NAMALWA (cell line): ENCODE results near the gene PRR7.
A peak's percentile ranks its signal among the peaks of the same experiment; 100 is the strongest.

Experiments used
- DNase-seq: peaks from one replicate; pipeline ENCODE4 v3.0.0-alpha.2; 2015; ENCODE audit warnings: low spot score

Gene PRR7

DNA sequence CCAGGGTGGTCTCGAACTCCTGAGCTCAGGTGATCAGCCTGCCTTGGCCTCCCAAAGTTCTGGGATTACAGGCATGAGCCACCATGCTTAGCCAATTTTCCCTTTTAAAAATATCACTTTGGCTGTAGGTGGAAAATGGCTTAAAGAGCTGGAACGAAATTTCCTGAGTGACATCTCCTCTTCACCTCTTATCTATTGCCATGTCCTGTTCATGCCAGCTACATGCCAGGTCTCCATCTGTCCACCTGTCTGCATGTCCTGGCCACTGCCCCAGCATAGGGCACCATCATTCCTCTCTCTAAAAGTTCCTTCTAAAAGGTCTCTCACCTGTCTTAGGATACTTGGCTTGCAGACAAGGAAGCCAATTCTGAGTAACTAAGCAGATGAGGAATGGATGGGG lies 22.9 kb upstream of the PRR7 start:
- DNase-seq, result no peak

DNA sequence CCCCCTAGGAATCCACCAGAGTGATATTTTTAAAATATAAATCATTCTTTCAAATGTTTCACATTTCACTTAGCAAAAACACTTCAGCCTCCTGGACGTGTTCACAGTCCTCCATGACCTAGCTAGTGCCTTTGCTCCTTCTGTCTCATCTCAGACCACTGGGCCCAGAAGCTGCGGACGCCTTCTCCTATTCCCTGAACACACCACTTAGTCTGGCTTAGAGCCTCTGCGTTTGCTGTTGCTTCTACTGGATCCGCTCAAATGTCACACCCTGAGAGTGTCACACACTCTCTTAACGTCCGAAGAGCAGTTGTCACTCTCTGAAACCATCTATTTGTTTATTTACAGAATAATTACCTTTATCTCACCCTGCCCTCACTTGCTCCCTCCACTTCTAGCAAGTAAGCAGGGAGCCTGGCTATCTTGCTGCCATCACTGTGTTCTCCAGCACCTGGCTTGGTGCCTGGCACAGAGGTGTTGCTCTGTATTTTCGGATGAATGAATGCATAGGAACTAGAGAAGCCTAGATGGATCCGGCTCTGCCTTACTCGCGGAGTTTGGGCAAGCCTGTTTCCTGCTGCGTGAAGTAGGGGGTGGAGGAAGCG lies 21.3 kb upstream of the PRR7 start:
- DNase-seq, result no peak

DNA sequence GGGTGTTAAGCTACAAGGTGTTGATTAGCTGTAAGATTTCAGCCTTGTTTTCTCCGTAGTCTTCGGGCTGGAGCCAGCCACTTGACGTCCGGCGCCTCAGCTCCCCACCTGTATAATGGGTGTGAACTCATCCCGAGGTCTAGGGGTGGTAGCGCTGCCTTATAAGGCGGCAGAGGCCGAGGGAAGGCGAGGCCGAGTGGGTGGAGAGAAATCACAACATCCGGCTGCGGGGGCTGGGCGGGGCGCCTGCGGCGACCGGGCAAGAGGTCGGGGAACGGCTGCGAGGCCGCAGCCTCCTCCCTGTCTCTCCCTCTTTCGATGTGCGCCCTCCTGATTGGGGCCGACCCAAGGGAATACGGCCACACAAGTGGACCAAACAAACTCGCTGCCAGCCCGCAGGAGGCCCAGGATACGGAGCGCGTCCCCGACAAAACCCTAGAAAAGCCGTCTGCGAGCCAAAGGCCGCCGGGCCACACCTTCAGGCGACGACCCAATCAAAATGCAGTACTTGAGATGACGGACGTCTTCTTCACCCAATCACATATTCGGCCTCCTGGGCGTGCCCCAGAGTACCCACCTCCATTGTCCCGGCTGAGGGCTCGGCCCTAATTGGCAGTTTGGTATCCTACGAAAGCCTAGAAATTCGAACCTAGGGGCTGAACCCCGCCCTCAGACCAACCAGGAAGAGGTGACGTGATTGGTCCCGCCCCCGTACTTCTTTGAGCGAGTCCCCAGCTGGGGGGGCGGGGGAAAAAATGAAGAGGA lies 20.6 kb upstream of the PRR7 start:
- peak; percentile 100 for DNase-seq

DNA sequence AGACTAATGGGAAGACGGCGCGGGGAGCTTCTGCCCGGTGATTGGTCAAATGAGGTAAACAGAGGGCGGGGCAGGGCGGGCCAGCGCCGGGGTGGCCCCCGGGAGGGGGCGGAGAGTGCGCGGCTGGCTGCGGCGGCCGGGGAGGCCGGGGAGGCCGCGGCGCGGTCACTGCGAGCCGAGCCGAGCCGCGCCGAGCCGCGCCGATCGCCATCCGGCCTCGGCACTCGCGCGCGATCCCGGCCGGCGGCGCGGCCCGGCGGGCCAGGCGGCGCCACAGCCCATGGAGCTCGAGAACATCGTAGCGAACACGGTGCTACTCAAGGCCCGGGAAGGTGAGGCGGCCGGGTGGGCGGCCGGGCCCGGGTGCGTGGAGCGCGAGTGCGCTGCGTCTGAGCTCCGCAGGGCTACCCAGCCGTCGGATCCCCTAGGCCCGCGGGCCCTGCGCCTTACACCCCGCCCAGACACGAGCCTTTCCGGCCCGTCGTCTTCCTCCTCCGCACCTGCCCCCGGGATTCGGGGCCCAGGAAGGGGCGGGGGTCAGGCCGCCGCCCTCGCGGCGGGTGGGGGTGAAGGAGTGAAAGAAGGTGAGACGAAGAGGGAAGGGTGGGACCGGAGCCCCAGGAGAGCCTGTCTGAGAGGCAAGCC lies 19.9 kb upstream of the PRR7 start, which contains the start of gene GRK6:
TSS of gene GRK6 (plus strand) at position 111 of the 645 bp plus-strand sequence. CDS start at position 281, 170 bp downstream.
- DNase-seq, result peak; percentile 68

DNA sequence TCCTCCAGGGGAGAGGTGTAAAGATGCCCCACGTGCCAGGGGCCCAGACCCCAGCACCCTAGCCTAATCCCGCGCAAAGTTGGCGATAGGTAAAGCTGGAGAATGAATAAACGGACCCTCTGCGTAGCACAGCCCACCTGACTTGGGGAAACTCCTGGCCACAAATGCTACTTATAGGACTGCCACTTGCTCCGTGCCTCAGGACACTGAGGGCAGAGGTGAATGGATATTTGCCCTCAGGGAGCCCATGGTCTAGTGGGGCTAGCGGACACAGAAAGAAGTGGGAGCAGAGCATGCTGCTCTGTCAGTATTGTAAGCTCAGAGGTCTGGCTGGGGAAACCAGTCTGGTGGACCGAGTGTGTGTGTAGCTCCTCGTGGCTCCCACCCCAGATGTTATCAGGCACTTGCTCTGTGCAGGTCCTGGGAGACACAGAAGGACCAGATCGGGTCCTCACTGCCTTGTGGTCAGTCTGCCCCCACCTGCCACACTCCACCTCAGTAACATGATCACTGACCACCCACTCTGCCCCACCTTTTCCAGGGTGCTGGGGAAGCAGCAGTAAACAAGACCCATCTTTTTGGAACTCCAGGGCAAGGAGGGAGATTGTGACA lies 19.3 kb upstream of the PRR7 start:
- no peak for DNase-seq

DNA sequence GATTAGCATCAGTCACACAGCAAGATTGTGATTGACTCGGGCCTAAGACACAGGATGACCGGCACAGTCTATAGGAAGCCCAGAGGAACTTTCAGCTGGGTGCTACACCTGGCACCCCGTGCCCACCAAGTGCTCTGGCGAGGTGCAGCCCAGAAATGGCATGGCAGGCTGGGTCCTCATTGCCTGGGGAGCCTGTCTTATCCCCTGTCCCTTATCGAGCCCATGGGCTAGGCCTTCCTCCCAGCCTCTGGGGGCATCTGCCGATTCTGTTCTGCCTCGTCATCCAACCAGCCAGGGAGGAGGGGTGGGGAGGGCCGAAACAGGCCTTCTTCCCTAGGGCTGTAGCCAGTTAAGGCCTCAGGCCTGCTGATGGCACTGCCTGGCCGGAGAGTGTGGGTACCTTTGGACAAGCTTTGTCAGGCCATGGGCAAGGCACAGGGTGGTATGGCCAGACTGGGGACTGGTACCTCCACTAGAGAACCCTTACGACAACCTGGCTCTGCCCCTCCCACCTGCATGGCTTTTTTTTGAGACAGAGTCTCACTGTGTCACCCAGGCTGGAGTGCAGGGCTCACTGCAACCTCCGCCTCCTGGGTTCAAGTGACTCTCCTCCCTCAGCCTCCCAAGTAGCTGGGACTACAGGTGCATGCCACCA lies 18.6 kb upstream of the PRR7 start:
- DNase-seq, result no peak

DNA sequence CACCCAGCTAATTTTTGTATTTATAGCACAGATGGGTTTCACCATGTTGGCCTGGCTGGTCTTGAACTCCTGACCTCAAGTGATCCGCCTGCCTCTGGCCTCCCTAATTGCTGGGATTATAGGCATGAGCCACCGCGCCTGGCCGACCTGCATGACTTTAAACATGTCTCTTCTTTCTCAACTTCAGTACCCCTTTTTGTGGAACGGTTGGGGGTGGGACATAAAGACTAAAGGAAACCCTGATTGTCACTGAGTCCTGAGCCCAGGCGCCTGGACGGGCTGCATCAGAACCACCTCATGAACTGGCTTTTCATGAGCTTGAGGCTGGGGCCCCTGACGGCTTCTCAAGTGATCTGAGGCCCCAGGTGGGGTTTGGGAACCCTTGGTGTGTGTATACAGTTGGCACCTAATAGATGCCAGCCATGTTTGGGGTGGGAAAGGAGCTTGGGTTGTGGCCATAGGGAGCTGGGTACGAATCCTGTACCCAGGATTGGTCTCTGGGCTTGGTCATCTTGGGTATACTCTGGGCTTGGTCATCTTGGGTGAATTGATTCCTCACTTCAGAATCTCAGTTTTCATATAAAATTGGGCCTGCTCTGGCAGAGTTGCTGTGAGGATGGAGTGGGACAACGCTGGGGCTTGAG lies 17.9 kb upstream of the PRR7 start:
- DNase-seq, result no peak

DNA sequence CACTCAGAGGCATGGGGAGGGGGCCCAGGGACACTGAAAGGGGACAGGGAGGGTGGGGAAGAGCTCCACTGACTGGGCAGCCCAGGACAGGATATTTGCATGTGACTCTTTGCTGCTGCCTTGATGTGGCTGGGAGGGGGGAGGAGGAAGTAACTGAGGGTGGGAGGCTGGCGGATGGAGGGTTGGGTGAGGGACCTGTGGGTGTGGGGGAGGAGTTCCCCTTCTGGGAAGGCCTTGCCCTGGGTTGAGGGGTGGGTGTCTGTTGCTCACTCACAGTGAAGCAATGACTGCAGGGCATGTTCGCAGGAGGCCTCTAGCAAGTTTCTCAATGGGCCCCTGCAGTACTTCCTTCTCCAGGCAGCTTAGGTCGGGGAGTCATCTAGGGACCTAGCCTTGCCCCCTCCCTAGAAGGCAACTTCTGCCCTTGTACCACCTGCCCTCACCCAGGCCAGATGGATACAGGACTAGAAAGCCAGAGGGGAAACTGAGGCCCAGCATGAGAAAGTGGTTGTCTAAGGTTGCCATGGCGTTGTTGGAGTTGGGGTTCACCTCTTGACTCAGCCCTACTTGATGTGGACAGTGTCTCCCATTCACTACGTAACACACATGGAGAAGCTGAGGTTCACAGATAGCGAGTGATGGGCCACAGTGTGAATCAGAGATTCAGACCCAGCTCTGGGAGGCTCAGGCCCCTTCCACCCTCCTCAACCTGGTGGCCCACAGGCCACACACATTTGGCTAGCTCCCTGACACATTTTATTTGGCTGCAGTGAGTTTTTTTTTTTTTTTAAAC lies 17.2 kb upstream of the PRR7 start:
- DNase-seq, result peak; percentile 74

DNA sequence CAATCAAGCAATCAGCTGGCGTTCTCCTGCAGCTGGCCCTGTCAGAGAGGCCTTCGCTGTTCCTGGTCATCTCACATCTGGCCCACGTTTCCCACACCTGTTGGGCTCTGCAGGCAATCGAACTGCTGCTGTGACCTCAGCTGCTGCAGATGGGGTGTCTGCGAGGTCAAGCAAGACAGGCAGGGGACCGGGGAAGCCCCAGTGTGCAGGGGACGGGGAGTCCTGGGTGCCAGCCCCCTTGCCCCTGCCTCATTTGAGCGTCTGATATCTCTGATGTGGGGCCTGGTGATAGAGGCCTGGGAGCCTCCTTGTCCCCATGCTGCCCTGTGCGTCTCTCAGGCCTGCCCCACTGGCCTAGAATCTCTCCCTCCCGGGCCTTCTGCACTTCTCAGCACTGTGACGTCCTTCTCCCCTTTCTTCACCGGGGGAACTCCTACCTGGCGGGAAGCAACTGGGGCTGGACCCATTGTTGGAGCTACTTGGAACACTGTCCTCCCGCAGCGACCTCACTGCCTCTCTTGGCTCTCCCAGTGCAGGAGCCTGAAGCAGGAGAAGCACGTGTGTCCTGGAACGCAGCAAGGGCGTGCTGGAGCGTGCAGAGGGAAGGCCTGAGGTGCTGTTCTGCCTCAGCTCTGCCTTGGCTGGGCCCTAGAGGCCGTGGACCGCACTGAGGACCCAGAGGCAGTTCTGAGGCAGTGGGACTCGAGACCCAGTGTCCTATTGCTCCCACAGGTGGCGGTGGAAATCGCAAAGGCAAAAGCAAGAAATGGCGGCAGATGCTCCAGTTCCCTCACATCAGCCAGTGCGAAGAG lies 16.3 kb upstream of the PRR7 start:
- DNase-seq, result peak; percentile 81

DNA sequence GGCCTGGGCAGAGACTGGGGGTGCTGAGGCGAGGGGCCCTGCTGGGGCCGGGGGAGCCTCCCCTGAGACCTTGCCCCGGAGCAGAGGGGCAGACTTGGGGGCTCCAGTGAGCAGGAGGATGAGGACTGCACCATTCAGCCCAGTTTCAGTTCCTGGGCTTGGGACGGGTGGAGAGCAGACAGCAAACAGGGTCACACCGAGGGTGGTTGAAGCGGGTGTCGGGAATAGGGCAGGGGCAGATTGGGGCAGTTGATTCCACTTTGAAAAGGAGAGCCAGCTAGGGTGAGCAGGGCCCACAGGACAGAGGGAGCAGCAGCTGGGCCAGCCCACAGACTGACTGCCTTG lies 15.7 kb upstream of the PRR7 start:
- peak; percentile 56 for DNase-seq

DNA sequence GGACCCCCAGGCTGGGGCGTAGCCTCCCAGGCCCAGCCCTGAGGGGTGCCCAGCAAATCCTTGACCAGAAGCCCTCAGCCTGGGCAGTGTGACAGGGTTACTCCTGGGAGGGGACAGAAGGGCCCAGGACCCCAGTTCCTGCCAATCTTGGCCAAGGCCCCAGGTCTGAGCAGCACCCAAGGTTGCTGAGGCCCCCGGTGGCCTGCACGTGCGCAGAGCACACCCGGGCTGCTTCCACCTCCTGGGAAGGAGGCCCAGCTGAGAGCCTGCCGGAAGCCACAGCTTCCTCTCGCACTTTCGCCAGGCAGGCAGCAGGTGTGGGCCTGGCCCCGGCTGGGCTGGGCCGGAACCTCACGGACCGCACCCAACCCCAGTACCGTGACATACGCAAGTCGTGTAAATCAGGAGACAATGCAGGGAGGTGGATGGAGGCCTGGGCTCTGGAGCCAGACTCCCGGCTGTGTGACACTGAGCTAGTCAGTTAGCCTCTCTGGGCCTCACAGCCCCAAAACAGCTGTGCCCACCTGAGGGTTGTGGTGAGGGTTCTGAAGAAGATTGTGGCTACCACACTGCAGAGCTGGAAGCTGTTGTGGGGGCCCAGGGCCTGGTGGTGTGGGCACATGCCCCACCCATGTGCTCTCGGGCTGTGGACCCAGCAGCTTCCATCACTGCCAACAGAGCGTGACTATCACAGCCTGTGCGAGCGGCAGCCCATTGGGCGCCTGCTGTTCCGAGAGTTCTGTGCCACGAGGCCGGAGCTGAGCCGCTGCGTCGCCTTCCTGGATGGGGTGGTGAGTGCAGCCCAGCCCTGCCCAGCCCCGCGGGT lies 15.1 kb upstream of the PRR7 start:
- DNase-seq, result peak; percentile 91

DNA sequence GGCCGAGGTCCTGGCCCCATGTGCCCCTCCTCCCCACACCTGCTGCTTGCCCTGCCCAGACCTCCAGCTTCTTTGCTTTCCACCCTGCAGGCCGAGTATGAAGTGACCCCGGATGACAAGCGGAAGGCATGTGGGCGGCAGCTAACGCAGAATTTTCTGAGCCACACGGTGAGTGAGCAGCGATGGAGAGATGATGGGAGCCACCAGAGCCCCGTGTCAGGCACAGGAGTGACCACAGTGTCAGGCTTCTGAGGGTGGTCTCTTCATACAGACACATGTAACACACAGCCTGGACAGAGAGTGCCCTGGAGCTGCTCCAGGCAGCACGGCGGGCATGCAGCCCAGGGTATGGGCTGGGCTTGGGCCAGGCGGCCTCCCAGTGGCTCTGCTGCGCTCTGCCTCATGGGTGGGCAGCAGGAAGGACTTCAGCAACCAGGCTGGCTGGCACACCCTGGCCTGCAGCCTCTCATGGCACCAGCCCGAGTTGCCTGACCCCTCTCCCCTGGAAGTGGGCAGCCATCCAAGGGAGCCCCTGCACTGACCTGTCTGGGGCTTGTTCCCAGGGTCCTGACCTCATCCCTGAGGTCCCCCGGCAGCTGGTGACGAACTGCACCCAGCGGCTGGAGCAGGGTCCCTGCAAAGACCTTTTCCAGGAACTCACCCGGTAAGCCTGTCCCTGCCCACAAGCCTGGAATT lies 14.3 kb upstream of the PRR7 start:
- DNase-seq, result no peak

DNA sequence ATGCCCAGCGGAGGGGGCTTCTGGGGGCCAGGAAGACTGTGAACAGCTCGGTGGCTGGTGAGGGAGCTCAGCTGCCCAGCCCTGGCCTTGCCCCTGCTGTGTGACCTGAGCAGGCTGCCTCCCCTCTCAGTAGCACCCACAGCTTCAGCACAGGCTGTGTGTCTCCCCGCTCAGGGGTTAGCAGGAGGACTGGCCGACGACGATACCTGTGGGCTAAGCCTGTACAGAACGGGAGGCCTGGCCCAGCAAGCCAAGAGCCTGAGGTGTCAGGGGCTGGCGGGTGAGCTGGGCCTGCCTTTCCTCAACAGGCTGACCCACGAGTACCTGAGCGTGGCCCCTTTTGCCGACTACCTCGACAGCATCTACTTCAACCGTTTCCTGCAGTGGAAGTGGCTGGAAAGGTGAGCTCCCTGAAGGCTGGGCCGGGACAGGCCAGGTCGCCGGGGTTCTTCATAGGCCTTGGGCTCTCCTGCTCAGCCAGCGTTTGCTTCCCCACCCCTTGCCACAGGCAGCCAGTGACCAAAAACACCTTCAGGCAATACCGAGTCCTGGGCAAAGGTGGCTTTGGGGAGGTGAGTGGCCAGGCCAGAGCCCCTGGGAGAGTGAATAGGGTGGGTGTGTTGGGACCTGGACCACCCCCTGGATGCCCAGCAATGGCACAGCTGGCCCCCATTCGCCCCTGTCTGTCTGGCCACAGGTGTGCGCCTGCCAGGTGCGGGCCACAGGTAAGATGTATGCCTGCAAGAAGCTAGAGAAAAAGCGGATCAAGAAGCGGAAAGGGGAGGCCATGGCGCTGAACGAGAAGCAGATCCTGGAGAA lies 13.6 kb upstream of the PRR7 start:
- DNase-seq, result no peak

DNA sequence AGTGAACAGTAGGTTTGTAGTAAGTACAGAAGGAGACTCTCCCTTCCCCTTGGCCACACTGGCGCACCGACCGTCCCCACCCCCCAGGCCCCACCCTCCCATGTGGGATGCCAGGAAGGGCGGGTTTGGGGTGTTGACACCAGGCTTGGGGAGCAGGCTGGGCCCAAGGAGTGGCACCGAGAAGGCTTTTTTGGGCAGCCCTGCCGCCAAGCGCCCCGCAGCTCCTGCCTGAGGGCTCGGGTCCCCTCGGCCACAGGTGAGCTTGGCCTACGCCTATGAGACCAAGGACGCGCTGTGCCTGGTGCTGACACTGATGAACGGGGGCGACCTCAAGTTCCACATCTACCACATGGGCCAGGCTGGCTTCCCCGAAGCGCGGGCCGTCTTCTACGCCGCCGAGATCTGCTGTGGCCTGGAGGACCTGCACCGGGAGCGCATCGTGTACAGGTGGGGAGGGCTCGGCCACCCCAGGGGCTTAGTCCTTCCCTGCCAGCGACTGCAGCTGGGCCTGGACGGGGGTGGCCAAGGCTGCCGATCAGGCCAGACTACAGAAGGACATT lies 12.9 kb upstream of the PRR7 start:
- DNase-seq, result no peak

DNA sequence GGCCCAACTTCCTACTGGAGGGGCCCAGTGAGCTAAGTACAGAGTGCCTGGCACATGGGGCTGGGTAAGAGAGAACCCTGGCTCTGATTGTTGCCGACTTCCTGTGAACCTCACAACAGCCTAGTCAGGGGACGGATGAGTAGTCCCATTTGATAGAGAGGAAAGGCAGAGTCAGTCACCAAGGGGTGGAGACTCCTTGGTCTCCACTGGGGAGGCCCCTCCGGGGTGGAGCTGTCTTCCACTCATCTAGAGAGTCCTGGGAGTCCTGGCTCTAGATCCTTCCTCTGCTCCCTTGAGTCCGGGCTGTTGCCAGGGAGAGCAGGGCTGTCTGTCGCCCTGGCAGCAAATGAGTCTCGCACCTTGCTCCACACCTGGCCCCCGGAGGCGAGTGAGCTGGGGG lies 12.2 kb upstream of the PRR7 start:
- no peak for DNase-seq

DNA sequence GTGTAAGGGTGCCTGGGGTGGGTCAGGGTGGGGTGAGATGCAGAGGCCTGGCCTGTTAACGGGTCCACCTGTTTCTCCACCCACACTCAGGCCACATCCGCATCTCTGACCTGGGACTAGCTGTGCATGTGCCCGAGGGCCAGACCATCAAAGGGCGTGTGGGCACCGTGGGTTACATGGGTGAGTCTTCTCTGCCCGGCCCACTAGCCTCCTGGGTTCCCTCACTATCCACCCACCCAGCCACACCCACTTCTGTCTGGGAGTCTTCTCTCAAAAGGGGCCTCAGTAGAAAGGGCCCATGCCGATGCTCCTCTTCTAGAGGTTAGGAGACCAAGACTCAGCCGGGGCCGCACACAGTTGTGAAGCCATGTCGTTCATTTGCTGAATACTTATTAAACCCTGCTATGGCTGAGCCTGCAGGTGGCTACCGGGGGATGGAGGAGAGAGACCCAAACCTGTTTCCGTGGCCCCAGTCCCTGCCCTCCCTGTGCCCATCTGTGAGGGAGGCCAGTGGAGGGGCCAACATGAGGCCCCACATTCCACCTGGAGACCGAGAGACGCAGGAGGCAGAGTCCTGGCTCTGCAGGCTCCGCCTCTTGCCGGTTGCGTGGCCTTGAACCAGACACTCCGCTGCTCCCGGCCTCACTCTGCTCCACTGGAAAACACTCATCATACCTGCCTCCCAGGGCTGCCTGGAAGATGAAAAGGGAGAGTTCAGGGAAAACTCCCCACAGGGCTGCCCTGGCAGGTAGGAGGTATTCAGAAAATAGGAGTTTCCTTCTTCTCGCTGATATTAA lies 11.5 kb upstream of the PRR7 start:
- no peak for DNase-seq
